Central memory CD8-positive, alpha-beta T cell (primary cell): Measurements from ENCODE around the gene KANSL1L.
A peak's percentile ranks its signal among the peaks of the same experiment; 100 is the strongest.

Source experiments
- ATAC-seq: fragments of 150-1000 bp; cut with Tn5 transposase; replicated peaks from 2 replicates; pipeline ENCODE4 v1.10.0; 2022; ENCODE audit warnings: mild to moderate bottlenecking, moderate FRiP score, moderate number of reproducible peaks; ENCODE audit not compliant: poor library complexity, severe bottlenecking; ENCODE audit errors: extremely low read depth
- DNase-seq, 2 donors: peaks; one replicate each; pipeline ENCODE4 v3.0.0; 2021; ENCODE audit warnings: low spot score in 2 of 2
- H3K27ac Mint-ChIP-seq: one replicate; pipeline ENCODE4 v1.8.0; 2022; ENCODE audit warnings: low read depth, mild to moderate bottlenecking, moderate library complexity, mixed read lengths
- H3K27me3 Mint-ChIP-seq: one replicate; pipeline ENCODE4 v1.8.0; 2022; ENCODE audit warnings: mixed read lengths
- H3K36me3 Mint-ChIP-seq: one replicate; pipeline ENCODE4 v1.8.0; 2022; ENCODE audit warnings: mild to moderate bottlenecking, moderate library complexity, mixed read lengths; ENCODE audit not compliant: insufficient read depth
- H3K4me1 Mint-ChIP-seq: one replicate; pipeline ENCODE4 v1.8.0; 2022; ENCODE audit warnings: mixed read lengths
- H3K4me3 Mint-ChIP-seq: one replicate; pipeline ENCODE4 v1.8.0; 2022; ENCODE audit warnings: mild to moderate bottlenecking, moderate library complexity, mixed read lengths
- H3K9me3 Mint-ChIP-seq: one replicate; pipeline ENCODE4 v1.8.0; 2022; ENCODE audit warnings: mixed read lengths

Gene KANSL1L

GRCh38 chr2:210002158-210003157, 168.8 kb downstream of the KANSL1L start, which contains the start of gene RPE:
Gene RPE (plus strand): TSS chr2:210002638. CDS start chr2:210002662, 24 bp downstream.
- H3K4me1 Mint-ChIP-seq: peaks cover 52% of the 10 kb centered on the region
- no peaks in the 10 kb centered on the region for H3K27me3 Mint-ChIP-seq
- peak; percentile 99 for ATAC-seq
- peak; percentile 92 to 97 for DNase-seq
- H3K4me3 Mint-ChIP-seq: peak within 1 kb of the TSS; percentile 98
- H3K9me3 Mint-ChIP-seq: no peaks in the 10 kb centered on the region
- H3K27ac Mint-ChIP-seq: peak within 1 kb of the TSS; percentile 60
- H3K36me3 Mint-ChIP-seq: peaks cover 10% of the 10 kb centered on the region

- H3K9me3 Mint-ChIP-seq: no peaks in the 10 kb centered on the region
- peaks cover 10% of the 10 kb centered on the region for H3K36me3 Mint-ChIP-seq
- peak overlapping the region; percentile 98 for H3K4me3 Mint-ChIP-seq
- ATAC-seq (no peak), DNase-seq (no peak)
- no peak overlapping the region for H3K27ac Mint-ChIP-seq
- H3K27me3 Mint-ChIP-seq: no peaks in the 10 kb centered on the region
- peaks cover 34% of the 10 kb centered on the region for H3K4me1 Mint-ChIP-seq
Observed at GRCh38 chr2:210000464-210001324, 170.5 kb downstream of the KANSL1L start.

- Mint-ChIP-seq H3K4me3 (no peak overlapping the region), H3K27ac (no peak overlapping the region), H3K36me3 (peaks cover 10% of the 10 kb centered on the region), H3K4me1 (peaks cover 14% of the 10 kb centered on the region), H3K27me3 (no peaks in the 10 kb centered on the region), H3K9me3 (no peaks in the 10 kb centered on the region)
- ATAC-seq (no peak), DNase-seq (no peak)
Observed at GRCh38 chr2:209998596-209998995, 172.6 kb downstream of the KANSL1L start.

GRCh38 chr2:209993968-209994367, 177.2 kb downstream of the KANSL1L start:
- no peaks in the 10 kb centered on the region for H3K4me1 Mint-ChIP-seq
- DNase-seq (no peak), ATAC-seq (no peak)
- no peaks in the 10 kb centered on the region for H3K36me3 Mint-ChIP-seq
- H3K9me3 Mint-ChIP-seq: no peaks in the 10 kb centered on the region
- peaks cover 12% of the 10 kb centered on the region for H3K27me3 Mint-ChIP-seq
- no peak overlapping the region for H3K4me3 Mint-ChIP-seq
- H3K27ac Mint-ChIP-seq: no peak overlapping the region

GRCh38 chr2:209990838-209991237, 180.4 kb downstream of the KANSL1L start:
- no peaks in the 10 kb centered on the region for H3K36me3 Mint-ChIP-seq
- ATAC-seq (no peak), DNase-seq (no peak)
- H3K27ac Mint-ChIP-seq: no peak overlapping the region
- H3K27me3 Mint-ChIP-seq: peaks cover 12% of the 10 kb centered on the region
- H3K4me1 Mint-ChIP-seq: no peaks in the 10 kb centered on the region
- no peaks in the 10 kb centered on the region for H3K9me3 Mint-ChIP-seq
- H3K4me3 Mint-ChIP-seq: no peak overlapping the region

DNA sequence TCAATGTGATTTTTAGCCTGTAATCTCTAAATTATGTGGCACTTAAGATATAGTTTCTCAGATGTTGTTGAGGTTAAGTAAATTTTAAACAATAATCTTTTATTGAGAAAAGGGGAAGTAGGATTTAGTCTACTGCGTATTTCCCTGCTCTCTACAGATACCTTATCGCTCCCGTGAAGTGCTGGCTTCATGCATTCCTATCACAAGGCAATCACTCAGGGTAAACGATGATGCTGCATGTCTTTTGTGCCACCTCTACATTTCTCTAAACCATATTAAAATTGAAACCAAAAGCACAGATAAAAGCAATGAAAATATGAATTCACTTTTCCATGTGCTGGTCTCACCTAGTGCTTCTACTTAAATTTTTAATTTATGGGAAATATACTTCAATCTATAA, 183.2 kb downstream of the KANSL1L start:
- no peak overlapping the region for H3K27ac Mint-ChIP-seq
- H3K9me3 Mint-ChIP-seq: no peaks in the 10 kb centered on the region
- H3K4me3 Mint-ChIP-seq: no peak overlapping the region
- ATAC-seq (no peak), DNase-seq (no peak)
- H3K27me3 Mint-ChIP-seq: peaks cover 27% of the 10 kb centered on the region
- no peaks in the 10 kb centered on the region for H3K4me1 Mint-ChIP-seq
- H3K36me3 Mint-ChIP-seq: no peaks in the 10 kb centered on the region

DNA sequence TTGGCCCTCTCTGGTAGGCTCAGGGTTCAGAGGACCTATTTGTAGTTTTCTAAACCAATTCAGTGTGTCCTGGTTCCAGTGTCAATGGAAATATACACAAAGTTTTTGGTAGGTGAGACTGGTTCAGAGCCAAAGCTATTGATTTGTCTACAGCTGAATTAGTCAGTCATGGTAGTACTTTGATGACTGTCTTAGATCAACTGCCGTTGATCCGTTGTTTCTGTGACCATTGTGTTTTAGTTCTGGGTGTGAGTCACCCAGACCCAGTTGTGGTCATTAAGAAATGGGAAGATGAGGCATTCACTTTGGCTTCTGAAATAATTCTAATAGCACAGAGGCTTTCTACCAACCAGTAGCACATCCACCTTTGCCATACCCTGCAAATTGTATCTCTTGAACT, 184.8 kb downstream of the KANSL1L start:
- no peak for ATAC-seq
- no peaks in the 10 kb centered on the region for H3K36me3 Mint-ChIP-seq
- H3K27ac Mint-ChIP-seq: no peak overlapping the region
- H3K4me1 Mint-ChIP-seq: no peaks in the 10 kb centered on the region
- no peak overlapping the region for H3K4me3 Mint-ChIP-seq
- no peak for DNase-seq
- H3K27me3 Mint-ChIP-seq: peaks cover 27% of the 10 kb centered on the region
- no peaks in the 10 kb centered on the region for H3K9me3 Mint-ChIP-seq

GRCh38 chr2:209985874-209986273, 185.3 kb downstream of the KANSL1L start:
- H3K4me3 Mint-ChIP-seq: no peak overlapping the region
- H3K27me3 Mint-ChIP-seq: peaks cover 27% of the 10 kb centered on the region
- no peaks in the 10 kb centered on the region for H3K4me1 Mint-ChIP-seq

DNA sequence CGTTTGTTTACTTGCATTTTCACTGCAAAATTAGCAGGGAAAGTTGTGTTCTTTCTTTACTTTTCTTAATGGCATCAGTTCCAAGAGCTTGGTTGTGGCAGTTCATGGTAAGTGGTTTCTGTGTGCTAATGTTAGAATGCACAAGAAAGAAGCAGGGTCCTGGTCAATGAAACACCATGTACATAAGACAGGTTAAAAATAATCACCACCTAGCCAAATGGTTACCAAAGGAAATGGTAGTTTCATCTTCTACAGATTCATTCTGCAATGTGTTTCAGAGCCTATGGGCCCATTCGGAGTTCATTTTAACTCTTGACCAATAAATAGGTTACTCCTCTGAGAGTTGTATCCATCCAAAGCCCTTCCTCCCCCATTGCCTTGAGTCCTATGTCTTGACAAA, 186.9 kb downstream of the KANSL1L start:
- ATAC-seq: no peak

More at GRCh38 chr2:209985874-209986273, 185.3 kb downstream of the KANSL1L start:
- no peak for ATAC-seq
- Mint-ChIP-seq H3K36me3 (no peaks in the 10 kb centered on the region), H3K27ac (no peak overlapping the region), H3K9me3 (no peaks in the 10 kb centered on the region)
- no peak for DNase-seq

DNA sequence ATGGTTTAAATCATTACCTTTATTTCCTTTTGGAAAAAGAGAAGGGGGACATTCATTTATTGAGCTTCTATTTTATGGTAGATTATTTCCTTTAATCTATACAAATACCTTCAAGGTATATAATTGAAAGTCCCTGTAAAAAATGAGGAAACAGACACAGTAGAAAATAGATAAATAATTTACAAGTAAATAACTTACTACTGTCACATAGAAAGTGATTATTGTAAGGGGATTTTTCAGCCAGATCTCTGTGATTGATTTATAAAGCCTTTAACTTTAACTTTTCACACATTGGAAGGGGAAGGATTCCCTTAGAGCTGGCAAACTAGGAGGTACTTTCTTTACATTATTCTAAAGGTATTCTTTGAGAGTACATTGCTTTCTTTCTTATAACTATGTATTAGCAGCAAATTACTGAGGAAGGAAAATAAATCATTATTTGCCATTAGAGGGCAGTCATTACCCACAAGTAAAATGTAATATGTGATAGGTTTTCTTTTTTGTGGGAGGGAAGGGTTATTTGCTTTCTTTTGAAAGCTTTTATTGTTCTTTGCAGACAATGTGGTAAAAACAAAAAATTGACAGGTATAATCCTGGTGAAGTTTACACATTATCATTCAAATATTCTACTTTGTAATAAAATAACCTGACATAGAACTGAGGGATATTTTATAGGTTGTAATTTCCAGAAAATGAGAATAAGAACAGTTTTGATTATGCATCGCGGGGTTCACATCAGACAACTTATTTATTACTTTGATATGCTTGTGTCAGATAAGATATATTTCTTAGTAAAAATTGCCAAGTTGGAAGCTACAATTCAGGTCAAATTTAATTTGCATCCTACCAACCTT, 193.6 kb downstream of the KANSL1L start:
- Mint-ChIP-seq H3K4me3 (no peak overlapping the region), H3K27ac (no peak overlapping the region), H3K4me1 (no peaks in the 10 kb centered on the region), H3K9me3 (no peaks in the 10 kb centered on the region), H3K27me3 (no peaks in the 10 kb centered on the region), H3K36me3 (no peaks in the 10 kb centered on the region)
- DNase-seq (no peak), ATAC-seq (no peak)

More for the DNA sequence above, 186.9 kb downstream of the KANSL1L start:
- Mint-ChIP-seq H3K27ac (no peak overlapping the region), H3K4me3 (no peak overlapping the region), H3K4me1 (no peaks in the 10 kb centered on the region), H3K9me3 (no peaks in the 10 kb centered on the region), H3K36me3 (no peaks in the 10 kb centered on the region), H3K27me3 (peaks cover 15% of the 10 kb centered on the region)
- no peak for DNase-seq

GRCh38 chr2:209976698-209977385, 194.4 kb downstream of the KANSL1L start:
- DNase-seq (no peak), ATAC-seq (no peak)
- Mint-ChIP-seq H3K4me3 (no peak overlapping the region), H3K27me3 (no peaks in the 10 kb centered on the region), H3K27ac (no peak overlapping the region), H3K9me3 (no peaks in the 10 kb centered on the region), H3K36me3 (no peaks in the 10 kb centered on the region), H3K4me1 (no peaks in the 10 kb centered on the region)
